Measurements from ENCODE around the gene TMA16. TPM values are rescaled to one million over a fixed set of nuclear protein-coding genes. Genes with fewer than 3 reads are reported as not detected.

Gene TMA16
- total and polyA plus RNA-seq, 2 donors from 2014 or later, result 12.8 to 26.9 TPM

- Histone ChIP-seq H3K9ac (ENCODE audit: low read length in 3 of 3) (no peak overlapping the region), H3K27me3 (ENCODE audit: control insufficient read depth, insufficient read depth, low read length) (no peaks in the 10 kb centered on the region), H3K27ac (ENCODE audit: low read depth in 2 of 2, low read length in 2 of 2) (no peak overlapping the region), H3K4me3 (ENCODE audit: low read length in 3 of 3) (no peak overlapping the region), H3K9me3 (ENCODE audit: control insufficient read depth in 2 of 3, insufficient read depth in 1 of 3, low read length in 3 of 3) (no peaks in the 10 kb centered on the region), H3K4me1 (ENCODE audit: control insufficient read depth in 2 of 3, insufficient read depth in 2 of 3, low read depth in 1 of 3, low read length in 3 of 3) (no peaks in the 10 kb centered on the region), H3K36me3 (ENCODE audit: control insufficient read depth in 2 of 3, insufficient read depth in 3 of 3, low read length in 3 of 3) (no peaks in the 10 kb centered on the region)
- intact Hi-C loops (cut with DNase I), result no loop called here
- FAIRE-seq (no peak), DNase-seq (no peak)
- no peak for TF ChIP-seq CTCF (IDR thresholded peaks at IDR 0.05; ENCODE audit: borderline replicate concordance, extremely low read depth, insufficient read depth)
These were observed 71.0 kb downstream of the TMA16 start for GRCh38 chr4:163565226-163566135.

GRCh38 chr4:163566257-163566796, 71.8 kb downstream of the TMA16 start:
- Histone ChIP-seq H3K4me3 (ENCODE audit: low read length in 3 of 3) (no peak overlapping the region), H3K27ac (ENCODE audit: low read depth in 2 of 2, low read length in 2 of 2) (no peak overlapping the region), H3K36me3 (ENCODE audit: control insufficient read depth in 2 of 3, insufficient read depth in 3 of 3, low read length in 3 of 3) (no peaks in the 10 kb centered on the region), H3K9ac (ENCODE audit: low read length in 3 of 3) (no peak overlapping the region), H3K27me3 (ENCODE audit: control insufficient read depth, insufficient read depth, low read length) (no peaks in the 10 kb centered on the region), H3K4me1 (ENCODE audit: control insufficient read depth in 2 of 3, insufficient read depth in 2 of 3, low read depth in 1 of 3, low read length in 3 of 3) (no peaks in the 10 kb centered on the region), H3K9me3 (ENCODE audit: control insufficient read depth in 2 of 3, insufficient read depth in 1 of 3, low read length in 3 of 3) (no peaks in the 10 kb centered on the region)
- TF ChIP-seq CTCF (IDR thresholded peaks at IDR 0.05; ENCODE audit: borderline replicate concordance, extremely low read depth, insufficient read depth), result no peak
- FAIRE-seq (no peak), DNase-seq (no peak)
- intact Hi-C loops (cut with DNase I), result no loop called here

GRCh38 chr4:163568843-163569242, 74.4 kb downstream of the TMA16 start:
- Histone ChIP-seq H3K27me3 (ENCODE audit: control insufficient read depth, insufficient read depth, low read length) (no peaks in the 10 kb centered on the region), H3K4me3 (ENCODE audit: low read length in 3 of 3) (no peak overlapping the region), H3K9ac (ENCODE audit: low read length in 3 of 3) (no peak overlapping the region), H3K27ac (ENCODE audit: low read depth in 2 of 2, low read length in 2 of 2) (no peak overlapping the region), H3K9me3 (ENCODE audit: control insufficient read depth in 2 of 3, insufficient read depth in 1 of 3, low read length in 3 of 3) (no peaks in the 10 kb centered on the region), H3K4me1 (ENCODE audit: control insufficient read depth in 2 of 3, insufficient read depth in 2 of 3, low read depth in 1 of 3, low read length in 3 of 3) (no peaks in the 10 kb centered on the region), H3K36me3 (ENCODE audit: control insufficient read depth in 2 of 3, insufficient read depth in 3 of 3, low read length in 3 of 3) (no peaks in the 10 kb centered on the region)
- FAIRE-seq, result no peak
- intact Hi-C loops (cut with DNase I), result no loop called here
- no peak for TF ChIP-seq CTCF (IDR thresholded peaks at IDR 0.05; ENCODE audit: borderline replicate concordance, extremely low read depth, insufficient read depth)
- DNase-seq, result no peak

Other genes with a start within 250 kb of the TMA16 start
- gene NPY1R, start 162.1 kb upstream of the TMA16 start, total RNA-seq, result 32.9 TPM
- gene NPY1R, start 162.1 kb upstream of the TMA16 start, polyA plus RNA-seq (ENCODE audit: insufficient read depth, low read depth, low replicate concordance), result 19.2 TPM
- 3.0 TPM for gene NPY5R, start 150.8 kb upstream of the TMA16 start, total RNA-seq
- 1.2 TPM for gene NPY5R, start 150.8 kb upstream of the TMA16 start, polyA plus RNA-seq (ENCODE audit: insufficient read depth, low read depth, low replicate concordance)
- gene TKTL2, start 20.9 kb upstream of the TMA16 start, total RNA-seq, result not detected
- gene TKTL2, start 20.9 kb upstream of the TMA16 start, polyA plus RNA-seq (ENCODE audit: insufficient read depth, low read depth, low replicate concordance), result not detected